GM04504 (cell line): ENCODE measurements around the gene OPRD1.

Experiments
- DNase-seq: peaks from one replicate; pipeline ENCODE4 v3.0.0-alpha.2; 2012; ENCODE audit warnings: low read depth

The OPRD1 gene

DNA sequence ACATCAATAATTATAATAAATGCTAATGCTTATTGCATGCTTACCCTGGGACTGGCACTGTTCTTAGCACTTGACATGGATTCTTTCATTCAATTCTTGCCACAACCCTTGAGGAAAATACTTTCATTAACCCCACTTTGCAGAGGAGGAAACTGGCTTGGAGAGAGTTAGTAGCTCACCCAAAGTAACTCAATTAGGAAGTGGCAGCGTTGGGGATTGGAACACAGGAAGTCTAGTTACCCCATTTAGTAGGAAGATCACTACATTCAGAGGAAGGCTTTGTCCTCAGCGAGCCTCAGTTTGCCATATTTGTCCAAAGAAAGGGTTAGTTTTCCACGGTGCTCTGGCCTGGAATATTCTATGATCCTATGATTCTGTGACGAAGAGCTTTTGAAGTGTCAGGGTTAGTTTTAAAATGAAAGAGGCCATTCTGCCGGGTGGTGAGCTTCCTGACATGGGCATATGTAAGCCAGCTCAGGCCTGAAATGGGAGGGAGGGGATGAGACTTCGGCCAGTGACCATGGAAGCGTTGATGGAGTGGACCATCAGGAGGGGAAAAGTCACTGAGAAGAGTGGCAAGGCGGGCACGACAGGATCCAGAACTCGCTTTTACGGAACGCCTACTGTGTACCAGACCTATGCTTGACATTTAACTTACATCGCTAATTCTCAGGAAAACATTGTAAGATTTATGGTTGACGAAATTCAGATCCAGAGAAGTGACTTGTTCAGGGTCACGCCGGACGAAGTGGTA lies 74.2 kb downstream of the OPRD1 start:
- no peak for DNase-seq

DNA sequence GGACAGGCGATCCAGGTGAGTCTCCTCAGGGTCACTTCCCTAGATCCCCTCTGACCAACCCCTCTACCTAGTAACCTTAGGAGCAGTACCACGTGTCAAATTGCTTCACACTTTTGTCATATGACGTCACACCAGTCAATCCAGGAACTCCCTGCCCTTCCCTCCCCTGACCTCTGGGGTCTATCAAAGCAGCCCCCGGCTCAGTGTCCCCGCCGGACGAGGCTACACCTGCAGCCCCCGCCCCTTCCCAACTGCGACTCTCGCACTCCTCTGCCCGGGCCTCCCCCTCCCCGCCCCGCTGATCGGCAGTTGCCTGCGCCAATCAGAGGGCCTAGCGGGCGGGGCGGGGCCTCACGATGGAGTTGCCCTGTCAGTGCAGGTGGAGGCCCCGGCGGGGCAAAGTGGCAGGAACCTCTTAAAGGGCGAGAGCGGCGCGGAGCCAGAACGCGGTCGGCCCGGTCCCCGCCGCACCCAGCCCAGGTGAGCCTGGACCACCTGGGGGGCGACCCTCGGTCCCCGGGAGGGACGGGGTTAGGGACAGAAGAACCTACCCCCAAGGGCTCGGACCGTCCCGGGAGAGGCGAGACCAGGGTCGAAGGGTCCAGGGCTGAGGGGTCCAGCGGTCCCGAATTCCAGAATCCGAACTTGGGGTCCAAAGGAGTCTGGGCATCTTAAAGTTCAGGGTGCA lies 74.9 kb downstream of the OPRD1 start:
- peak; percentile 57 for DNase-seq

DNA sequence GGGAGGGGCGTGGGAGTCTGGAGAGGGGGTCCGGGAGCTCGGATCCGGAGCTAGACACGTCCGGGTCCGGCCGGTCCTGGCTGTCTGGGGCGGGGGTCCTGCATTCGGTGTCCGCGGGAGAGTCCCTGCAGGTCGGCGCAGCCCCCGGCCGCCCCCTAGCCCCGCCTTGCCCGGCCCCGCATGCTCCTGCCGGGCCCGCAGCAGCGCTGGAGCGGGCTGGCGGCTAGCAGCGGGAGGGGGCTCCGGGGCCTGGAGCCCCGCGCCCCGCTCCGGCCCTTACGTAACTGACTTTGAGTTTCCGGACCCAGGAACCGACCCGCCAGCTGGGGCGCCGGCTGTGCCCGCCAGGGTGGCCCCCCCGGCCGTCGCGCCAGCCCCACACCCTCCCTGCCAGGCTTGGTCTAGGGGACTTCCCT lies 75.5 kb downstream of the OPRD1 start:
- DNase-seq, result no peak

DNA sequence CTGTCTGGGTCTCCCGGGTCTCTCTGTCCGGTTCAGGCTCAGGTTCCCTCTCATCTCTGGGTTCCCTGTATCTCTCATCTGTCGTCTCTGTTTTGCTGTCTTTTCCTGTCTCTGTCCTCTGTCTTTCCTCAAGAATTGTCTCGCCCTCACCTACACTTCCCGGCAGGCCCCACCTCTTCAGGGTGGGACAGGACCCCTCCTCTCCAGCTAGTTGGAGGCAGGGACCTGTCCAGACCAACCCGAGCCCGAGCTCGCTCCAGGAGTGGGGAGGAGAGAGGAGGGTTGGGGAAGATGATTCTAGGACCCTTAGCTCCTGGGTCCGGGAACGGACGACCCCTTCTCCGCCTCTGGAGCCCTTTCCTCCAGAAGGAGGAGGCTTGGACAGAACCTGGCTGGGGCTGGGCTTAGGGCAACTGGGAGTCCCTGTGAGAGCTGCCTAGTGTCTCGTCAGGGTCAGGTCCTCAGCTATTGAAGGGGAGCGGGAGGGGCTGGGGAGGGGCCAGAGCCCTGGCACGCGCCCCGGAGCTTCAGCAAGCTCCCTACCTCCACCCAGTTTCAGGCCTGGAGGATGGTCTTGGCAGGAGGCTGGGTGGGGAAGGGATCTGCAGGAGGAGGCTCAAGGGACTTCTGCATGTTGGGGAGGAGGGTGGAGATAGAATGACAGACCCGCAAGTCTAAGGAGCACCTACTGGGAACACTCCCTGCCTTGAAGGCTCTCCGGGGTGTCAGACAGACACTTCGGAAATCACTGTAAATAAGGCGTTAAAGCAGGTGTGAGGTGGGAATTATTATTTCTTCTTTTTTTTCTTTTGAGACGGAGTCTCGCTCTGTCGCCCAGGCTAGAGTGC lies 76.1 kb downstream of the OPRD1 start:
- DNase-seq, result no peak

GRCh38 chr1:28888915-28889314 lies 76.9 kb downstream of the OPRD1 start:
- DNase-seq, result no peak

DNA sequence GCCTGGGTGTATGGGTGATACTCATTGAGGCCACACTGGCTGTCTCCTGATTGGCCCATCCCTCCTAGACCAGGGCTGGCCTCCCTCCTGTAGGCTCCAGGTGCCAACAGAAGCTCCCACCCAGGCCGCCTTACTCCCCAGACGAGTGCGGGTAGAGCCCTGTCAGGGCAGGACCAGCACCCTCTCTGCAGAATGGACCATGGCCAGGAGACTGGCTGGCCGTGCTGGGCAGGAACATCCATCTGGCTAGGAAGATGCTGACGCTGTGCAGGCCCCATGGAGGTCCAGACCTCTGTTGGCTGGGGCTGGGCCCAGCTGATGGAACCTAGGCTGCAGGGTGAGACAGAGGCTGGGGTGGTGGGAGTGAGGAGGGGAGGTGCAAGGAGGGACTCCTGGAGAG lies 77.4 kb downstream of the OPRD1 start:
- DNase-seq, result no peak

- DNase-seq, result no peak
Measured at GRCh38 chr1:28890435-28890834, 78.5 kb downstream of the OPRD1 start.

DNA sequence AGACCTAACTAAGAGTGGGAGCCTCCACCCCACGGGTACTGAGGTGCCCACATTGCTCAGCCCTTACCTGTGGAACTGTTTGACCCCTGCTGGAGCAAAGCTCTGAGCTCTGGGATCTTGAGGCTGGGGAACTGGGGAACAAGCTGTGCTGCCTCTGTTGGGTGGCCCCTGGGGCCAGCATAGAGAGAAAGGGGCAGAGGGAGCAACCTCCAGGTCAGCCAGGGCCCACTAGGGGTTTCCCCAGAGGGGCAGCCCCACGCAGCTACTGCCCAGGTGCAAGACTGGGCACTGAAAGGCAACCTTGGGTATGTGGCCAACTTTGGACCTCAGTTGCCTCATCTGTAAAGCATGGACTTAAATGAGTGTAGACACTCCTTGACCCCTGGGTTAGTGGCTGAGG lies 78.9 kb downstream of the OPRD1 start:
- DNase-seq, result no peak

DNA sequence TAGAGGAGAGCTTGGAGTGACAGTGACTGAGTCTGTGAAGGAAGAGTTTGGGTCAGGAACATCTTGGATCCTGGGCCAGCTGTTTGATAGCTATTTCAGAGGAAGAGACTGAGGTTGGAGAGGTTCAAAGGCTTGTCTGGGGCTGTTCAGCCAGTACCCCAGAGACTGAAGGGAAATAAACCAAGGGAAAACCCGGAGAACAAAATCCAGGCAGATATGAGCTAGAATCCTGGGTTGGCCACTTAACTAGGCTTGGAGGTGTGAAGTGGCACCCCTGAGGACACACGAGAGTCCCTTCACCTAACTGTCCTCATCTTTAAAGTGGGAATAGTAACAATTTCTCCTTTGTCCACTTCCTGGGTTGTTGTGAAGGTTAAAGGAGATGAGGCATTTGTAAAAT lies 79.3 kb downstream of the OPRD1 start:
- no peak for DNase-seq

- DNase-seq, result peak; percentile 71
Measured at GRCh38 chr1:28893403-28894102, 81.6 kb downstream of the OPRD1 start.

DNA sequence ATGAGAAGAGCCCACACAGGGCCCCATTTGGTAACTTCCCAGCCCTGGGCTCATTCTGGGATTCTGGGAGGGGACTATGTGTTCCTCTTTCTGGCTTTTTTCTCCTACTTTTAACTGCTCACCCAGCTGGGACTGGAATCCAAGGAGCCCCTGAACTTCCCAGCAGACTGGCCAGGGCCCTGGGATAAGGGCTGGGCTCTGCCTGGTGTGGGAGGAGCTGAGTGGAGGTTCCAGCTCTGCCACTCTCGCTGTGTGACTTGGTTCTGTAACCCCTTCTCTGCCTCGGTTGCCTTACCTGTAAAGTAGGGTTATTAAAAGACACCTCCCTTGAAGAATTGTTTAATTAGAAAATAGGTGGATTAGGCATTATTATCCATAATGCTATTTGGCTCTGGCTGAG lies 82.8 kb downstream of the OPRD1 start:
- no peak for DNase-seq

- DNase-seq, result no peak
Measured at GRCh38 chr1:28895896-28896608, 84.1 kb downstream of the OPRD1 start.

- DNase-seq, result no peak
Measured at GRCh38 chr1:28896609-28896986, 84.6 kb downstream of the OPRD1 start.

DNA sequence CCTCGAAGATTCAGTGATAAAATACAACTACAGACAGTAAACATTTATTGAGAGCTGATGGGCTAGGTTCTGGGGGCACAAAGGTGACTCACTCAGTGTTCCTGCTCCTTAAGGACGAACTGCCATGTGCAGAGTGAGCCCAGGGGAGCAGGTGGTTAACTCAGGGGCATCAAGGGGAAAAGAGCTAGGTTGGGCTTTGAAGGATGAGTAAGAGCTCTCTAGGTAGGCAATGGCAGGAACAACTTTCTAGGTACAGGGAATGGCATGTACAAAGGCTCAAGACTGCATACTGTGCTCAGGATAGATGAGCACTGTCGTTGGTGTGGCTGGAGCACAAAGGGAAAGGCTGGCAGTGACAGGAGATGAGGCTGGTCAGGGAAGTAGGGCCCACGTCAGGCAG lies 85.8 kb downstream of the OPRD1 start:
- DNase-seq, result no peak

GRCh38 chr1:28898405-28898881 lies 86.5 kb downstream of the OPRD1 start:
- DNase-seq, result no peak

GRCh38 chr1:28899267-28899666 lies 87.3 kb downstream of the OPRD1 start:
- DNase-seq, result no peak

DNA sequence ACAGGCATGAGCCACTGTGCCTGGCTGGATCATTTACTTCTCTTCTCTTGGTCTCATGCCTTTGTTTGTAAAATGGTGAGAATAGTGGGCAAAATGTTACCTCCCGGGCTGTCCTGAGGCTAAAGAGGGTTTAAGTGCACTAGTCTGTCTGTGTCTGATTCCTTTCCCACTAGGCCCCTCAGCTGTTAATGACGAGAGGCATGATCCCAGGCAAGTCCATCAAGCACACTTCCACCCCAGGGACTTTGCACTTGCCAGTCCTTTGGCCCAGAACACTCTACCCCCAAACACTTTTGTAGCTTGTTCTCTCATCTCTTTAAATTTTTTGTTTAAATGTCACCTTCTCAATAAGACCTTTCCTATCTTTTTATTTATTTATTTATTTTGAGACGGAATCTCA lies 88.6 kb downstream of the OPRD1 start:
- DNase-seq, result no peak

GRCh38 chr1:28902738-28903137 lies 90.8 kb downstream of the OPRD1 start:
- no peak for DNase-seq

- DNase-seq, result no peak
Measured at GRCh38 chr1:28905921-28906666, 94.1 kb downstream of the OPRD1 start.

- DNase-seq, result no peak
Measured at GRCh38 chr1:28909198-28909597, 97.2 kb downstream of the OPRD1 start.
